GM21619 (cell line): ENCODE data around the gene ALDH4A1.
"Not testable (repeated sequence)": the region's sequence is repeated elsewhere in the genome, so short reads cannot be mapped to it uniquely, and the experiment has no call there.

Experiments
- ATAC-seq: cut with Tn5 transposase; IDR thresholded peaks from one replicate; pipeline ENCODE4 v1.9.1; 2021; ENCODE audit not compliant: unreplicated experiment

Gene ALDH4A1

DNA sequence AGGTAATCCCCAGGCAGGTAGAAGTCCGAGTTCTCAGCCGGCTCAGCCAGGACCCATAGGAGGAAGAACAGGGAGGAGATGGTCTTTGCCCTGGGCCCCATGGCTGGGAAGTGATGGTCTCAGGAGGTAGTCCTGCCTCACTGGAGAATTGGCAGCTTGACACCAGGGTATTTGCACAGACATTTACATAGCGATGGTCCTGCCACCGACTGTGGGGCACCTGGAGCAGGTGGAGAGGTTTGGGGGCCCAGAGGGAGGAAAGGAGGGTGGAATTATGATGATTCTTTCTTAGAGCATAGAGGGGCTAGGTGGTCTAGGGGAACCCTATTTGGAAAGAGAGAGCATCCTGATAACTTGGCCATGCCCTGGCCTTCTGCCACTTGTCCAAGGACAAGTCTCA is 42.8 kb downstream of the ALDH4A1 start, which contains the start of gene TAS1R2:
TAS1R2 (minus strand) TSS at position 101 of the 400 bp plus-strand sequence; CDS start at position 101, 0 bp downstream.
- ATAC-seq, result no peak

DNA sequence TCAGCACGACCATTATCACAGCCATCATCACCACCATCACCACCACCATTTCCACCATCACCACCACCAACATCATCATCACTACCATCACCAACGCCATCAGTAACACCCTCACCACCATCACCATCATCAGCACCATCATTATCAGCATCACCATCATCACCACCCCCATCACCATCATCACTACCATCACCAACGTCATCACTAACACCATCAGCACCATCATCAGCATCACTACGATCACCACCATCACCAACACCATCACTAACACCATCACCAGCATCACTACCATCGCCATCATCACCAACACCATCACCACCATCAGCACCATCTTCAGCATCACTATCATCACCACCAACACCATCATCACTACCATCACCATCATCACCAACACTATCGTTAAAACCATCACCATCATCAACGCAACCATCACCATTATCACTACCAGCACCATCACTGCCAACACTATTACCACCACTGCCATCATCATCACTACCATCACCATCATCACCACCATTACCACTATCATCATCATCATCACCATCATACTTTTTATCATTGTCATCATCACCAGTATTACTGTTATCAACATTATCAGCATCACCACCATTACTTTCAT is 44.2 kb downstream of the ALDH4A1 start:
- ATAC-seq, result no peak

DNA sequence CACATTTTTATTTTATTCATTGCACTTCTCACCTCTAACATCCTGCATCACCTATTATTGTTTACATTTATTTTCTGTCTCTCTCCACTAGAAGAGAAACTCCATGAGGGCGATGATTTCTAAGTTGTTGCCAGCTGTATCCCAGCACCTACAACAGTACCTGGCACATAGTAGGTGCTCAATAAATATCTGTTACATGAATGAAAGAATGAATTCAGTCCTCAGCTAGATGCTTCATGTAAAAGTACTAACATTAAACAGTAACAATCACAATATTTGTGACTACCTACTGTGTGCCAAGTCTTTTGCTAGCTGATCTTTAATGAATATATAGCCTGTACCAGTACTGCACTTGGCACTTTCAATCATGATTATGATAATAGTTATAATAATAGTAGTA is 45.9 kb downstream of the ALDH4A1 start:
- ATAC-seq, result no peak

DNA sequence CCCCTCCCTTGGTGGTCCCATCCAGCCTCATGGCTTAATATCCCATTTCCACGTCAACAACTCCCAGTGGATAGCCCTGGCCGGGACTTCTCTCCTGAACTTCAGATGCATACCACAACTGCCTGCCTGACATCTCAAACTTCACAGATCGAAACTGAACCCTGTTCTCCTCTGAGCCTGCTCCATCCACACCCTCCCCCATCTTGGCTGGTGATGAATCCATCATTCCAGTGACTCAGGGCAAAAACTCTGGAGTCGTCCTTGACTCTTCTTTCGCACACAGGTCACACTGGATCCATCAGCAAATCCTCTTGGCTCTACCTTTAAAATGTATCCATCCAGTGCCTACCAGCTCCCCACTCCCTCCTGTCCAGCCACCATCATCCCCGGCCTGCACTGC is 46.8 kb downstream of the ALDH4A1 start:
- no peak for ATAC-seq

DNA sequence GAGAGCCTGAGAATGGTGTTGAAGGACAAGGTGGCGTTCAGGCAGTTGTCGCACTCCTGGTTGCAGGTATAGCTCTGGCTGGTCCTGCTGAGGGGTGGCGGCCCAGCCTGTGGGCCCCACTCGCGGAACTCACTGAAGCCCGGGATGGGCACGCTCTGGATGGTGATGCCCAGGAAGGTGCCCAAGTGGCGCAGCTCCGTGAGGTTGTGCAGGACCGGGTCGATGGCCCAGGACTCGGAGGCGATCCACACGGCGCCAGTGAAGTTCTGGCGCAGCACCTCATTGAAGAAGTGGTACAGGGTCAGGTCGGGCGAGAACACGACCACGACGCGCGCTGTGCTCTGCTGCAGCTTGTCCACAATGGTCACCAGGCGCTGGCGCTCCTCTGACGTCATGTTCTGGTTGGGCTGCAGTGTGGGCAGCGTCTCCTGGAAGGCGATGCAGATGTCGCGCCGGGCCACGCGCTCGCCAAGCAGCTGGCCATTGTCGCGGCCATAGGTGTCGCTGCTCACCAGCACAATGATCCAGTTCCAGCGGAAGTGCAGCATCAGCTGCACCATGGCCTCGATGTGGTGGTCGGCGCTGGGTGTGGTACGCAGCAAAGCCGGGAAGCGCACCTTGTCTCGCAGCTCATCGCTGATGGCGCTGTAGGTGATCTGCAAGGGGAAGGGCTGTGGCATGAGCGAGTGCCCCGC is 47.9 kb downstream of the ALDH4A1 start:
- ATAC-seq, result no peak

DNA sequence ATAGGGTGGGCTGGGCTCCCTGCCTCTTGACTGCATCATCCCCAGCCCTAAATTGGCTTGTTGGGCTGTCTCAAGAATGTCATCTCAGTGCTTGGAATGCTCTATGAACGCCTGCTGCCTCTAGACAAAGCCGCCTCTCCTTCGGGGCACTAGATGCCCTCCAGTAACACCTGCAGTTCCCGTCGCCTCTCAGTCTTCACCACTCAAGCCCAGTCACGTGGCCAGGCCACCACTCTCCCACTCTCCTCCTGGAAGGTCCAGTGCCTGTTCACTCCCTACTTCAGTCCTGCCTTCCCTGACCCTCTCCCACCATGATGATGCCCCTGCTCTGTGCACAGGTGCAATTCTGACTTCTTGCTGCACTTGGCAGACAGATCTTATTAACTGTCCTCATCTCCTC is 49.9 kb downstream of the ALDH4A1 start:
- ATAC-seq, result no peak

DNA sequence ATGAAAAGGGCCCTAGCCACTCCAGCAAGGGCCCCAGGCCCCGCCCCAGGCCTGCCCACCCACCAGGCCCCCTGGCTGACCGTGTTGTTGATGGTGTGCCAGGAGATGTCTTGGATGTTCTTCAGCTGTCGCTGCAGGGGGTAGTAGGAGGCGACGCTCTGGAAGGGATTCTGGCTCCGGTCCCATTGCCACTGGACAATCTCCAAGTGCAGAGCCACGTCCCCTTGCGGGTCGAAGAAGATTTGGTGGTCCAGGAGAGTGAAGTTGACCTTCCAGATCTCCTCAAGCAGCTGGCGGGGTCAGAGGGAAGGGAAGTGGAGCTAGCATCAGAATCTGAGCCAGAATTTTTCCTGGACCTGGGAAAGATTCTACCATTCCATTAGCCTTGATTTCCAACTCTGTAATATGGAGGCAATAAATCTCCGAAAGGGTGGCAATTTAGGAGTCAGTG is 53.1 kb downstream of the ALDH4A1 start:
- no peak for ATAC-seq

DNA sequence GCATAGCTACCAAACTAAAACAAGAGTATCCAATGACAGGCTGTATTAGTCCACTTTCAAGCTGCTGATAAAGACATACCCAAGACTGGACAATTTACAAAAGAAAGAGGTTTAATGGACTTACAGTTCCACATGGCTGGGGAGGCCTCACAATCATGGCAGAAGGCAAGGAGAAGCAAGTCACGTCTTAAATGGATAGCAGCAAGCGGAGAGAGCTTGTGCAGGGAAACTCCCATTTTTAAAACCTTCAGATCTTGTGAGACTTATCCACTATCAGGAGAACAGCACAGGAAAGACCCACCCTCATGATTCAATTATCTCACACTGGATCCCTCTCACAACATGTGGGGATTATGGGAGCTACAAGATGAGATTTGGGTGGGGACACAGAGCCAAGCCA is 54.6 kb downstream of the ALDH4A1 start:
- not testable (repeated sequence) for ATAC-seq

DNA sequence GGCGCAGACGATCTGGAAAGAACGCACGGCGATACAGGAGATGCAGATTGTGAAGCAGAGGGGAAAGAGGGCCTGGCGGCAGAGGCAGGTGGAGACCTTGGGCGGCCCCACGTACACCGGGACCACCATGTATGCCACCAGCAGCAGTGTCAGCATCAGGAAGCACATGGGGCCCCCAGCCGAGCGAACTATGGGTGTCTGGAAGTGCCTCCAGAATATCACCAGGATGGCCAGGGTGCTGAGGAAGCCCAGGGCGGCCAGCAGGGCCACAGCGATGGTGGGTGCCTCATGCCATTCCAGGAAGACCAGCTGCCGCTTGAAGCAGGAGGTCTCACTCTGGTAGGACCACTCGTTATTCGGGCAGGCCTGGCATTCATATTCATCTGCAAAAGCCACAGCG is 62.2 kb downstream of the ALDH4A1 start:
- ATAC-seq, result no peak

DNA sequence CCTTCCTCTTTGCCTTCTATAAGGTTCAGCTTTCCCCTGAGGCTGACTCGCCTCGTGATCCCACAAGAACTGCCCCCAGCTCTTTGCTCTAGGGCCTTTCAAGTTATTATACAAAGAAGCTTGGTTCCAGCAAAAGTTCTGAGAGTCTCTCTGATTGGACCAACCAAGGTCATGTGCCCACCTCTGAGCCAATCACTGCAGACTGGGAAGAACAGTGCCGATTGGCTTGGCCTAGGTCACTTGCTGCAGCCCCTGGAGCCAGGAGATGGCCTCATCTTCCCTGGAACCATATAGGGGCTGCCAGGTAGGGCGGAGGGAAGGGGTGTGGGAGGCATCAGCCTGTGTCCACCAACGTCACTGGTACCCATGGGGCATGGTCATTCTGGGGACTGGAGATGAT is 65.7 kb downstream of the ALDH4A1 start:
- ATAC-seq, result no peak

DNA sequence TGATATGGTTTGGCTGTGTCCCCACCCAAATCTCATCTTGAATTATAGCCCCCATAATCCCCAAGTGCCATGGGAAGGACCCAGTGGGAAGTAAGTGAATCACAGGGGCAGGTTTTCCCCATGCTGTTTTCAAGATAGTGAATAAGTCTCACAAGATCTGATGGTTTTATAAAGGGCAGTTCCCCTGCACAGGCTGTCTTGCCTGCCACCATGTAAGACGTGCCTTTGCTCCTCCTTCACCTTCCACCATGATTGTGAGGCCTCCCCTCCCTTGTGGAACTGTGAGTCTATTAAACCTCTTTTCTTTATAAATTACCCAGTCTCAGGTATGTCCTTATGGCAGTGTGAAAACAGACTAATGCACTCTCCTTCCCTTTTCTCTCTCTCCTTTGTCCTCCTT is 70.0 kb downstream of the ALDH4A1 start:
- not testable (repeated sequence) for ATAC-seq

DNA sequence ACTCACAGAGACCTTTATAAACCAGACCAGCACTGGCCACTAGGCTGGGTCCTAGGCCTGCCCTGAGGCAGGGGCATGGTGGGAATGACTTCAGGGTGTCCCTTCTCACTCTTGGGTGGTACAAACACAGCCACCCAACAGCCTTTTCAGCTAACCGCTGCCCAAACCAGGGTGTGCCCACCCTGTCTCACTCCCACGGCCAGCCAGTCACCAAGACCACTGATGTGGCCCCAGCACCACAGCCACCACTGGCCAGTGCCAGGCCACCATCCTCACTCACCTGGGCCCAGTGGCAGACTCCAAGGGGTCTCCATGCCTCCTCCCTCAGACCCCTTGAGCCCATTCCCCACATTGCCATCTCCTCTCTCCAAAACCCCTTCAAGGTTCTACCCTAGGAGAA is 70.7 kb downstream of the ALDH4A1 start:
- ATAC-seq, result no peak

DNA sequence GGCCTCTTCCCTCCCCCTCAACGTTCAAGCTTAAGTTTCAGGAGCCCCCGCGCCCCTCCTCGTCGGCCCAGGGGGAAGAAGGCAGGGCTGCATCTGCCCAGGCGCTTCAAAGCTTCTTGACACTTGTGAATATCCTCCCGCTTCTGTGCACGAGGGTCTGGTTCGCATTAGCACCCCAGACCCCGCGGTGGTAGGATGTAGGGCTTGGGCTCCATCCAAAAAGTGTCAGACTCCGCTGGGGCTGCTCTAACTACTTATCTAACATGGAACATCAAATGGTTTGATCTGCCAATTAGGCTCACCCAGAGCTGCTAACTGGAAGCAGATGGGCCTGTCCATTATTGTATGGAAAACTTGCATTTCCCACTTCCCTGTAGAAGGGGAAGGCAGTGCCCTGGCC is 71.8 kb downstream of the ALDH4A1 start:
- no peak for ATAC-seq

DNA sequence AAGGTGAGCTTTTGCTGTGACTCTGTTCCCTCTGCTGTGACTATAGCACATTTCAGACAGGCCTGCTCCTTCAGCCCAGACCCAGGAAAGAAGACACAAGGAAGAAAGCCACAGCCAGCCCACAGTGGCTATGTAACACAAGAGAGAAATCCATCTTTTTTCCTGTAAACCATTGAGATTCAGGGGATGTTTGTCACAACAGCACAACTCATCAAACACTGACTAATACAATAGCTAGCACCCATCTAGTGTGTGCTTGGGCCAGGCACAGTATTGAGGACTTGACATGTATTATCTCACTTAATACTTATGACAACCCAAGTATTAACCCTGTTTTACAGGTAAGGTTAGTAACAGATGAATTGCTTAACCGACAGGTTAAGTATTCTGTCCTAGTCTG is 72.7 kb downstream of the ALDH4A1 start:
- ATAC-seq, result no peak

DNA sequence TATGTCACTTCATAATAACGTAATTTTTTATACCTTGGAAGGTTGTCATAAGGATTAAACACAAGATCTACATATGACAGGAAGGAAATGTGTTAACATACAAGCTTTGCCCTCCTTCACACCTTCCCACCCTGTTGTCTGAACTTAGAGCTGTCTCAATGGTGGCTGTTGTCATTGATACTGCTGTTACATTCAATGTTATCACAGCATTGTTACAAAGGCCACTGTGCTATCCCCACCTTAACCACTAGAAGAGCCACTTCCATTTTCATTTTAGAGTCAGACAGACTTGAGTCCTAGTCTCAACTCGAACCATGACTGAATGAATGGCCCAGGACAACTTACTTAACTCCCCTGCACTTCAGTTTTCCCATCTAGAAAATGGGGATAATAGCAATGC is 74.1 kb downstream of the ALDH4A1 start:
- no peak for ATAC-seq

DNA sequence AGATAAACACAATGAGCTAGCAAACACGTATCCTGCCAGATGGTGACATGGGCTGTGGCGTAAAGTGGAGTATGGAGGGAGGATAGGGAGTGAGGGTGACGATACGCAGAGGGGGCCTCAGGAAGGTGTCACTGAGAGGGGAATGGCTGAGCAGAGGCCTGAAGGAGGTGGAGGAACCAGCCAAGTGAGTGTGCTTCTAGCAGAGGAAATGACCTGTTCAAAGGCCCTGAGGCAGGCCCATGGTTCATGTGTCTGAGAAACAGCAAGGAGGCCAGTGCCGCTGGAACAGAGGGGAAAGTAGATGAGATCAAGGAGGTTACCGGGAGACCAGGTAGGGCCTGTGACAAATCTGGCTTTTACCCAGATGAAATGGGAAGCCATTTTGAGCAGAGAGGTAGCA is 78.9 kb downstream of the ALDH4A1 start:
- ATAC-seq, result no peak
